Jurkat, Clone E6-1 (cell line): ENCODE measurements around the gene B4GALT6.

ENCODE experiments used
- DNase-seq: peaks from one replicate; pipeline ENCODE4 v3.0.0-alpha.2; 2011; ENCODE audit warnings: low read depth, low spot score
- H3K4me3 ChIP-seq: 2 replicates; pipeline ENCODE4 v1.5.1; 2011; ENCODE audit warnings: mild to moderate bottlenecking, low read length, control low read depth, moderate library complexity

The B4GALT6 gene

GRCh38 chr18:31612124-31612523, 72.3 kb downstream of the B4GALT6 start:
- no peak for DNase-seq

GRCh38 chr18:31611511-31611910, 72.9 kb downstream of the B4GALT6 start:
- no peak for DNase-seq
- H3K4me3 ChIP-seq: no peak overlapping the region

More at GRCh38 chr18:31612124-31612523, 72.3 kb downstream of the B4GALT6 start:
- H3K4me3 ChIP-seq: no peak overlapping the region

GRCh38 chr18:31610286-31611205, 73.8 kb downstream of the B4GALT6 start:
- H3K4me3 ChIP-seq: no peak overlapping the region
- peak; percentile 47 for DNase-seq

GRCh38 chr18:31609886-31610285, 74.5 kb downstream of the B4GALT6 start:
- no peak for DNase-seq

GRCh38 chr18:31607384-31607783, 77.0 kb downstream of the B4GALT6 start:
- no peak for DNase-seq
- H3K4me3 ChIP-seq: no peak overlapping the region

More at GRCh38 chr18:31609886-31610285, 74.5 kb downstream of the B4GALT6 start:
- H3K4me3 ChIP-seq: no peak overlapping the region

- no peak for DNase-seq
- H3K4me3 ChIP-seq: no peak overlapping the region
These were observed 78.1 kb downstream of the B4GALT6 start for GRCh38 chr18:31606265-31606664.

- H3K4me3 ChIP-seq: no peak overlapping the region
- DNase-seq: no peak
These were observed 81.1 kb downstream of the B4GALT6 start for GRCh38 chr18:31603315-31603714.

- DNase-seq: no peak
- H3K4me3 ChIP-seq: no peak overlapping the region
These were observed 86.2 kb downstream of the B4GALT6 start for GRCh38 chr18:31598021-31598805.

GRCh38 chr18:31596081-31596872, 88.1 kb downstream of the B4GALT6 start:
- no peak overlapping the region for H3K4me3 ChIP-seq
- DNase-seq: no peak

- H3K4me3 ChIP-seq: no peak overlapping the region
- no peak for DNase-seq
These were observed 89.1 kb downstream of the B4GALT6 start for GRCh38 chr18:31595121-31595771.

- no peak overlapping the region for H3K4me3 ChIP-seq
- DNase-seq: no peak
These were observed 91.7 kb downstream of the B4GALT6 start for GRCh38 chr18:31592506-31593157.

- DNase-seq: no peak
- H3K4me3 ChIP-seq: no peak within 1 kb of the TSS
These were observed 92.8 kb downstream of the B4GALT6 start, which contains the start of gene TTR for GRCh38 chr18:31591628-31592027. TSS of gene TTR (plus strand) at chr18:31591877. CDS start at chr18:31591903, 26 bp downstream.

- DNase-seq: no peak
- H3K4me3 ChIP-seq: no peak overlapping the region
These were observed 93.3 kb downstream of the B4GALT6 start for GRCh38 chr18:31591113-31591512.

- no peak for DNase-seq
- H3K4me3 ChIP-seq: no peak overlapping the region
These were observed 93.8 kb downstream of the B4GALT6 start for GRCh38 chr18:31590570-31590969.

GRCh38 chr18:31587529-31587928, 96.9 kb downstream of the B4GALT6 start:
- DNase-seq: no peak

GRCh38 chr18:31586616-31587015, 97.8 kb downstream of the B4GALT6 start:
- H3K4me3 ChIP-seq: no peak overlapping the region
- no peak for DNase-seq

More at GRCh38 chr18:31587529-31587928, 96.9 kb downstream of the B4GALT6 start:
- no peak overlapping the region for H3K4me3 ChIP-seq

- no peak for DNase-seq
- H3K4me3 ChIP-seq: no peak overlapping the region
These were observed 98.4 kb downstream of the B4GALT6 start for GRCh38 chr18:31585991-31586390.

- H3K4me3 ChIP-seq: no peak overlapping the region
- DNase-seq: no peak
These were observed 101.1 kb downstream of the B4GALT6 start for GRCh38 chr18:31583185-31583854.
